ENCODE measurements around the gene MROH8.

The MROH8 gene

GRCh38 chr20:37178839-37179682, at the start of gene MROH8, which contains the start of gene RPN2:
TSS of gene MROH8 (minus strand) at chr20:37179548.
TSS of gene RPN2 (plus strand) at chr20:37179330. CDS start at chr20:37179357, 27 bp downstream.
- peak; percentile 98 for DNase-seq

- DNase-seq: no peak
These were observed 49.3 kb upstream of the MROH8 start for GRCh38 chr20:37228656-37229055.

- no peak for DNase-seq
These were observed 48.7 kb upstream of the MROH8 start for GRCh38 chr20:37228082-37228481.

- DNase-seq: no peak
These were observed 47.5 kb upstream of the MROH8 start for GRCh38 chr20:37226889-37227288.

GRCh38 chr20:37225146-37225545, 45.8 kb upstream of the MROH8 start:
- DNase-seq: peak; percentile 67

GRCh38 chr20:37223053-37223452, 43.7 kb upstream of the MROH8 start:
- DNase-seq: no peak

- no peak for DNase-seq
These were observed 42.7 kb upstream of the MROH8 start for GRCh38 chr20:37222086-37222485.

- DNase-seq: no peak
These were observed 41.4 kb upstream of the MROH8 start for GRCh38 chr20:37220731-37221130.

GRCh38 chr20:37219751-37220668, 40.7 kb upstream of the MROH8 start:
- DNase-seq: peak; percentile 54

GRCh38 chr20:37218976-37219375, 39.6 kb upstream of the MROH8 start:
- DNase-seq: no peak

- DNase-seq: no peak
These were observed 39.1 kb upstream of the MROH8 start for GRCh38 chr20:37218441-37218840.

GRCh38 chr20:37209661-37210314, 30.4 kb upstream of the MROH8 start:
- peak; percentile 55 for DNase-seq

- no peak for DNase-seq
These were observed 29.8 kb upstream of the MROH8 start for GRCh38 chr20:37209193-37209592.

GRCh38 chr20:37207171-37207570, 27.8 kb upstream of the MROH8 start:
- no peak for DNase-seq

- peak; percentile 21 for DNase-seq
These were observed 26.4 kb upstream of the MROH8 start for GRCh38 chr20:37205794-37206193.

GRCh38 chr20:37205130-37205529, 25.8 kb upstream of the MROH8 start:
- DNase-seq: no peak

GRCh38 chr20:37204056-37204455, 24.7 kb upstream of the MROH8 start:
- no peak for DNase-seq

GRCh38 chr20:37202267-37202943, 23.1 kb upstream of the MROH8 start:
- DNase-seq: peak; percentile 67

GRCh38 chr20:37201827-37202162, 22.4 kb upstream of the MROH8 start:
- DNase-seq: no peak

GRCh38 chr20:37200926-37201826, 21.8 kb upstream of the MROH8 start:
- no peak for DNase-seq

- no peak for DNase-seq
These were observed 21.0 kb upstream of the MROH8 start for GRCh38 chr20:37200376-37200775.

Measured in NCI-H1105 treated with DMSO at 0.1 percent for 48 hours (cell line).